ENCODE data around the gene SELENOM.
"Not testable (repeated sequence)": the region's sequence is repeated elsewhere in the genome, so short reads cannot be mapped to it uniquely, and the experiment has no call there.

SELENOM gene

GRCh38 chr22:31098632-31099110 lies 8.7 kb downstream of the SELENOM start:
- Histone ChIP-seq H3K36me3 (peaks cover 49 to 98% (median 78%) of the 10 kb centered on the region in 11 experiments), H3K27ac (no peak overlapping the region)

DNA sequence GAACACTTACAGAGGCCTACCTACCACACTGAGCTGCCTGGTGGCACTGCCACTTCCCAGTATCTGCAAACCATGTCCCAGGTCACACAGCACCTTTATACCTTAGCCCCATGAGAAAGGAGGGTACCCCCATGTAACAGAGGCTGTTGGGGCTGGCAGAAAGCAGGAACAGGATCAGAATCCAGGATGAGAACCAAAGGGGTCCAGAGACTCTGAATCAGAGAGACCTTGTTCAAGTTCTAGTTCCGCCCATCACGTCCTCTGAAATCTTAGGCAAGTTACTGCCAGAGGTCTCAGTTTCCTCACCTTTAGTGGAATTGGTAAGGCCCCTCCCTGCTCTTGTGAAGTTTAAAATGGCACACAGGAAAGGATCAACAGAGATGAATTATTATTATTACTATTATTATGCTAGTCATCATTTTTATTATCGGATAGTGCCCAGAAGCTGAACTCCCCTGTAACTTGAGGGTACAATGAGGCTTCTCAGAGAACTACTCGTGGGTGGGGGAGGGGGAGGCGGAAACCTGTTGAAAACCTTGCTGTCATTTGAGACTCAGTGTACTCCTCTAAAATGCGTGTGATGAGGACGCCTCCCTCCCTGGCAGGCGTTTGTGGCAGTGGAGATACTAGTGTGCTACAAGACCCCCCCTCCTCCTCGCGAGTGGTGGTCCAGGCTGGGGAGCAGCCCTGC lies 9.3 kb downstream of the SELENOM start:
- no peak overlapping the region for H3K27ac ChIP-seq
- no peak overlapping the region for H3K4me2 ChIP-seq
- no peak for TF ChIP-seq Cebpa-rat (IDR thresholded peaks at IDR 0.05)
- no peak overlapping the region for H3K9ac ChIP-seq
- no peaks in the 10 kb centered on the region for H3K27me3 ChIP-seq
- peaks cover 0 to 6% (median 3%) of the 10 kb centered on the region in 10 experiments; a peak in 11 of 20 replicates for H3K4me1 ChIP-seq
- H3K9me3 ChIP-seq (replicated peaks in 1 of 11) = no peaks in the 10 kb centered on the region
- H3K36me3 ChIP-seq = peaks cover 49 to 98% (median 81%) of the 10 kb centered on the region in 11 experiments
- H4K20me1 ChIP-seq = peaks cover 0 to 22% (median 4%) of the 10 kb centered on the region in 11 experiments; a peak in 6 of 22 replicates
- no peak overlapping the region for H3K4me3 ChIP-seq

More at GRCh38 chr22:31098632-31099110, 8.7 kb downstream of the SELENOM start:
- H3K27me3 ChIP-seq = no peaks in the 10 kb centered on the region
- no peak for TF ChIP-seq Cebpa-rat (IDR thresholded peaks at IDR 0.05)
- no peak overlapping the region; a peak in 1 of 22 replicates for H3K9ac ChIP-seq
- peaks cover 0 to 18% (median under 1%) of the 10 kb centered on the region in 11 experiments; a peak in 6 of 22 replicates for H4K20me1 ChIP-seq
- peaks cover 0 to 6% (median under 1%) of the 10 kb centered on the region in 10 experiments; a peak in 5 of 20 replicates for H3K4me1 ChIP-seq
- H3K4me2 ChIP-seq = no peak overlapping the region
- H3K9me3 ChIP-seq (replicated peaks in 1 of 11) = no peaks in the 10 kb centered on the region
- H3K4me3 ChIP-seq = no peak overlapping the region

- not testable (repeated sequence) for H3K4me2 ChIP-seq; H3K4me3 ChIP-seq; H3K27ac ChIP-seq; H3K9ac ChIP-seq; H3K27me3 ChIP-seq; H3K9me3 ChIP-seq (replicated peaks in 1 of 11)
- Histone ChIP-seq H3K36me3 (peaks cover 49 to 98% (median 86%) of the 10 kb centered on the region in 11 experiments), H4K20me1 (peaks cover 0 to 28% (median 4%) of the 10 kb centered on the region in 11 experiments; a peak in 7 of 22 replicates), H3K4me1 (peaks cover 0 to 12% (median 8%) of the 10 kb centered on the region in 10 experiments; a peak in 13 of 20 replicates)
Measured at GRCh38 chr22:31097539-31097938, 9.8 kb downstream of the SELENOM start.

DNA sequence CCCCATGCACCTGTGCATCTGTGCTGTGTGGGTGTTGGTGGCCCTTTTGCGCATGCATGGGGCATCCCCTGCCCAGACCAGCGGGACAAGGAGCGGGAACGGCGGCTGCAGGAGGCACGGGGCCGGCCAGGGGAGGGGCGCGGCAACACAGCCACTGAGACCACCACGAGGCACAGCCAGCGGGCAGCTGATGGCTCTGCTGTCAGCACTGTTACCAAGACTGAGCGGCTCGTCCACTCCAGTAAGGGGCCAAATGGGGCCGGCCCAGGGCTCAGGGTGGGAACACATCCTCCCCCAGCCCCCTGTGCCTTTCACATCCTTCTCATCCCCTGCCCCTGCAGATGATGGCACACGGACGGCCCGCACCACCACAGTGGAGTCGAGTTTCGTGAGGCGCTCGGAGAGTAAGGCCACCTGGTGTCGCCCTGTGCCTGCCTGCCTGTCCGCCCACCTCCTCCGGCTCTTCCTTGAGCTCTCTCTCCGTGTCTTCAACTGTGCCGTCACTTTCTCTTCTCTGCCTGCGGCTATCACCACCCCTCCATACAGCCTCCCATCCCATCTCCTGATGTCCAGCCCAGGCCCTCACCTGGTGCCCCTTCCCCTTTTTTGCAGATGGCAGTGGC lies 10.6 kb downstream of the SELENOM start:
- Histone ChIP-seq H4K20me1 (peaks cover 0 to 34% (median 4%) of the 10 kb centered on the region in 11 experiments; a peak in 7 of 22 replicates), H3K9ac (no peak overlapping the region), H3K36me3 (peaks cover 50 to 98% (median 92%) of the 10 kb centered on the region in 11 experiments), H3K4me3 (no peak overlapping the region), H3K27me3 (no peaks in the 10 kb centered on the region), H3K9me3 (replicated peaks in 1 of 11) (no peaks in the 10 kb centered on the region), H3K4me2 (no peak overlapping the region), H3K27ac (no peak overlapping the region), H3K4me1 (peaks cover 0 to 19% (median 16%) of the 10 kb centered on the region in 10 experiments; a peak in 13 of 20 replicates)
- no peak for TF ChIP-seq Cebpa-rat (IDR thresholded peaks at IDR 0.05)

GRCh38 chr22:31095637-31096249 lies 11.6 kb downstream of the SELENOM start:
- Histone ChIP-seq H4K20me1 (peaks cover 0 to 34% (median 4%) of the 10 kb centered on the region in 11 experiments; a peak in 7 of 22 replicates), H3K9ac (no peak overlapping the region), H3K9me3 (replicated peaks in 1 of 11) (no peaks in the 10 kb centered on the region), H3K4me3 (no peak overlapping the region), H3K4me2 (no peak overlapping the region), H3K27ac (no peak overlapping the region), H3K36me3 (peaks cover 58 to 98% (median 93%) of the 10 kb centered on the region in 11 experiments), H3K27me3 (no peaks in the 10 kb centered on the region), H3K4me1 (peaks cover 0 to 24% (median 16%) of the 10 kb centered on the region in 10 experiments; a peak in 13 of 20 replicates)
- TF ChIP-seq Cebpa-rat (IDR thresholded peaks at IDR 0.05) = no peak

GRCh38 chr22:31094741-31095140 lies 12.6 kb downstream of the SELENOM start:
- peaks cover 51 to 98% (median 93%) of the 10 kb centered on the region in 11 experiments for H3K36me3 ChIP-seq

DNA sequence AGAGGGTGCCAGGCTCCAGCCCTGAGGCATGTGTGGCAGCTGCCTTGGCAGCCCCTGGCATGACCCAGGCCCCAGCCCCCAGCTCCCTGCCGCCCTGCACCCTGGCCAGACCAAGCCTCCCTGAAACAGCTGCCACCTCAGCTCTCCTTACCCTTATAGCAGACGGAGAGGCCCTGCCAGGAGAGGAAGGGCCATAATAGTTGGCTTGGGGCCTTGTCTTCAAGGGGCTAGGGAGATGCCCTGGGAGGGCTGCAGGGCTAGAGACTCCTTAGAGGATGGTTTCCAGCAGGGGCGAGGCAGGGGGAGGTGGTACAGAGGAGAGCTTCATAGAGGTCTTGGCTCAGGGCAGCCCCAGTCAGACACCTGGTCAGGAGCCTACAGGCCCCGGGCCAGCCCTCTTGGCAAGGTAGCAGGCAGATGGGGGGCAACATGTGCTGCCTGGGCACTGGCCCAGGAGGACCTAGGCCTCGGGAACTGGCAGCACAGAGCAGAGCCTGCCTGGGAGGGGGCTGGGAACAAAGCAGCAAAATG lies 13.3 kb downstream of the SELENOM start:
- TF ChIP-seq Cebpa-rat (IDR thresholded peaks at IDR 0.05) = no peak
- Histone ChIP-seq H3K9ac (no peak overlapping the region), H3K4me1 (peaks cover 0 to 31% (median 23%) of the 10 kb centered on the region in 10 experiments; a peak in 14 of 20 replicates), H4K20me1 (peaks cover 0 to 40% (median 4%) of the 10 kb centered on the region in 11 experiments; a peak in 8 of 22 replicates), H3K27me3 (no peaks in the 10 kb centered on the region), H3K27ac (no peak overlapping the region), H3K4me2 (no peak overlapping the region), H3K9me3 (replicated peaks in 1 of 11) (no peaks in the 10 kb centered on the region), H3K4me3 (no peak overlapping the region), H3K36me3 (peaks cover 44 to 98% (median 91%) of the 10 kb centered on the region in 11 experiments)

More at GRCh38 chr22:31094741-31095140, 12.6 kb downstream of the SELENOM start:
- Histone ChIP-seq H4K20me1 (peaks cover 0 to 35% (median 4%) of the 10 kb centered on the region in 11 experiments; a peak in 7 of 22 replicates), H3K4me1 (peaks cover 0 to 24% (median 17%) of the 10 kb centered on the region in 10 experiments; a peak in 13 of 20 replicates), H3K4me2 (no peak overlapping the region), H3K27ac (no peak overlapping the region), H3K4me3 (no peak overlapping the region), H3K9ac (no peak overlapping the region), H3K9me3 (replicated peaks in 1 of 11) (no peaks in the 10 kb centered on the region), H3K27me3 (no peaks in the 10 kb centered on the region)
- TF ChIP-seq Cebpa-rat (IDR thresholded peaks at IDR 0.05) = no peak

GRCh38 chr22:31093086-31093850 lies 14.1 kb downstream of the SELENOM start:
- Histone ChIP-seq H4K20me1 (peaks cover 0 to 40% (median 4%) of the 10 kb centered on the region in 11 experiments; a peak in 8 of 22 replicates), H3K4me2 (peak overlapping the region in 8 of 11 experiments; percentile 28 to 80 (median 68); a peak in 15 of 22 replicates), H3K4me3 (no peak overlapping the region), H3K36me3 (peaks cover 42 to 98% (median 92%) of the 10 kb centered on the region in 11 experiments), H3K9me3 (replicated peaks in 1 of 11) (no peaks in the 10 kb centered on the region), H3K9ac (peak overlapping the region in 4 of 11 experiments; percentile 26 to 59 (median 34); a peak in 6 of 22 replicates), H3K27ac (no peak overlapping the region), H3K4me1 (peaks cover 0 to 39% (median 31%) of the 10 kb centered on the region in 10 experiments; a peak in 15 of 20 replicates), H3K27me3 (no peaks in the 10 kb centered on the region)
- no peak for TF ChIP-seq Cebpa-rat (IDR thresholded peaks at IDR 0.05)
